Activated T-helper 1 cell treated with Interleukin-2 at 50 U/mL for 16 hours (primary cell): ENCODE data around the gene ZNF718.
"Not testable (repeated sequence)": the region's sequence is repeated elsewhere in the genome, so short reads cannot be mapped to it uniquely, and the experiment has no call there.

ENCODE experiments used
- DNase-seq: peaks from one replicate; pipeline ENCODE4 v3.0.0-alpha.2; 2020; ENCODE audit warnings: low read depth

ZNF718 gene

DNA sequence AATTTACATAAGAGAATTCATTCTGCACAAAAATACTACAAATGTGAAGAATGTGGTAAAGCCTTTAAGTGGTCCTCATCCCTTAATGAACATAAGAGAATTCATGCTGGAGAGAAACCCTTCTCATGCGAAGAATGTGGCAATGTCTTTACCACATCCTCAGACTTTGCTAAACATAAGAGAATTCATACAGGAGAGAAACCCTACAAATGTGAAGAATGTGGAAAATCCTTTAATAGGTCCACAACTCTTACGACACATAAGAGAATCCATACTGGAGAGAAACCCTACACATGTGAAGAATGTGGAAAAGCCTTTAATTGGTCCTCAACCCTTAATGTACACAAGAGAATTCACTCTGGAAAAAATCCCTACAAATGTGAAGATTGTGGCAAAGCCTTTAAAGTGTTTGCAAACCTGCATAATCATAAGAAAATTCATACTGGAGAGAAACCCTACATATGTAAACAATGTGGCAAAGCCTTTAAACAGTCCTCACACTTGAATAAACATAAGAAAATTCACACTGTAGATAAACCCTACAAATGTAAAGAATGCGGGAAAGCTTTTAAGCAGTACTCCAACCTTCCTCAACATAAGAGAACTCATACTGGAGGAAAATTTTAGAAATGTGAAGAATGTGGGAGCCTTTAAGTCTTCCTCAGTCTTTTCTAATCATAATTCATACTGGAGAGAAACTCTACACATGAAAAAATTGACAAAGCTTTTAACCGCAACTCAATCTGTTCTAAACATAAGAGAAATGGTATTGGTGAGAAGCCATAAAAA, 37.4 kb downstream of the ZNF718 start:
- no peak for DNase-seq

DNA sequence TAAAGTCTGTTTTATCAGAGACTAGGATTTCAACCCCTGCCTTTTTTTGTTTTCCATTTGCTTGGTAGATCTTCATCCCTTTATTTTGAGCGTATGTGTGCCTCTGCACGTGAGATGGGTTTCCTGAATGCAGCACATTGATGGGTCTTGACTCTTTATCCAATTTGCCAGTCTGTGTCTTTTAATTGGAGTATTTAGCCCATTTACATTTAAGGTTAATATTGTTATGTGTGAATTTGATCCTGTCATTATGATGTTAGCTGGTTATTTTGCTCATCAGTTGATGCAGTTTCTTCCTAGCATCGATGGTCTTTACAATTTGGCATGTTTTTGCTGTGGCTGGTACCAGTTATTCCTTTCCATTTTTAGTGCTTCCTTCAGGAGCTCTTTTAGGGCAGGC, 45.3 kb downstream of the ZNF718 start:
- not testable (repeated sequence) for DNase-seq

DNA sequence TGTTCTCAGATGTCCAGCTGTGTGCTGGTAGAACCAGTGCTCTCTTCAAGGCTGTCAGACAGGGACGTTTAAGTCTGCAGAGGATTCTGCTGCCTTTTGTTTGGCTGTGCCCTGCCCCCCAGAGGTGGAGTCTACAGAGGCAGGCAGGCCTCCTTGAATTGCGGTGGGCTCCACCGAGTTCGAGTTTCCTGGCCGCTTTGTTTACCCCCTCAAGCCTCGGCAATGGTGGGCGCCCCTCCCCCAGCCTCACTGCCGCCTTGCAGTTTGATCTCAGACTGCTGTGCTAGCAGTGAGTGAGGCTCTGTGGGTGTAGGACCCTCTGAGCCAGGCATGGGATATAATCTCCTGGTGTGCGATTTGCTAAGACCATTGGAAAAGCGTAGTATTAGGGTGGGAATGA, 47.0 kb downstream of the ZNF718 start:
- not testable (repeated sequence) for DNase-seq

DNA sequence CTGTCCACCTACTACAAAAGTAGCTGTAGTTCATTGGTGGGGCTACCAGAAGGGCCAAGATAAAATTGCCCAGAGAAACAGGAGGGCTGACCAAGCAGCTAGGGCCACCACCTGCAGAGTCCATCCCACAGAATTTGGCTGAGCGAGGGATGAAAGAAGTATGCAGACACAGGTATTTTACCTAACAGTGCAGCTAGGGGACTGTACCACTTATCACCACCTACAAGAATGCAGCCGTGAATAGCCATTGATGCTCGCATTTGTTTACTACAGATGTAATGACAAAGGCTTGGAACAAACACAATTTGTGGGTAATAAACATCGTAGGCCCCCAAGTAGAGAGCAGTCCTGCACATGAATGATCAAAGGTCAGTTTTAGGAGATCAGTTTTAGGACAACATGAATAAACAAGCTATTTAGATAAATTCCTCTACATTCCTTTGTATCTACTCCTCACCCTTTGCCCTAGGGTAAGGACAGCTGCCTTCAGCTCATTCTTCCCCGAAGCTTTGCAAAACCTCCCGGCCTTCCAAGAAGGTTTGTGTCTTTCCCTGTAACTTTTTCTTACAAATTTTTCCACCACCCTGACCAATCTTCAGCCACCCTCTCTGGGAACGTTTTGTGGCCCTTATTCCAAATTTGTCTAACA, 49.5 kb downstream of the ZNF718 start:
- no peak for DNase-seq

DNA sequence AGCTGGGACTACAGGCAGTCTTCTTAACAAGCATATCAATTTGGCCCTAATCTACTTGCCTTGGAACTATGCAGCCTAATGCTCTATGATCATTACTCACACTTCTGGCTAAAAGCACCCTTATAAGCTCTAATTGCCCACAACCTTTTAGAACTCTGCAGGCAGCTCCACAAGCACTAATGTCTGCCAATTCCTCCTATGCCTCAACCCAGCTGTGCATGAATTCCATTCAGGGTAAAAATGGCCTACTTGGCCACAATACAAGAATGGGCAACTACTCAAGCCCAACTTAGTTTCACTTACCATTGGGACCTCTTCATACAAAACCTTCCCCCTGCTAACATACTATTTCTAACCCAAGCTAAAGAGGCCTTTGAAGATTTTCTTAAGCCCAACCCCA, 51.7 kb downstream of the ZNF718 start:
- no peak for DNase-seq

DNA sequence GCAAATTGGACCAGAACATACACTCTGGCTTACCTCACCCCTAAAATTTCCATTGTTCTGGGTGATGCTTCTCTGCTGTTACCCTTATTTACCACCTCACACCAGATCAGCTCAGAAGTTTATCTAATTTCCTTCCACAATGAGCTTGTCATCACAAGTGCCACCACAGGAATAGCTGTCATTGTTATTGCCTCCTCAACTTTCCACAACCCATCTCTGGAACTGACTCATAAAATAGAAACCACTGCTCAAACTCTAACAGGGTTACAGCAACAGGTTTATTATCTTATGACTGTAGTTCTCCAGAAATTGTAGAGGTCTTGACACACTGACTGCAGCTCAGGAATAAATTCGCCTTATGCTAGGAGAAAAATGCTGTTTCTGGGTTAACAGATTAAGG, 52.7 kb downstream of the ZNF718 start:
- DNase-seq = no peak

DNA sequence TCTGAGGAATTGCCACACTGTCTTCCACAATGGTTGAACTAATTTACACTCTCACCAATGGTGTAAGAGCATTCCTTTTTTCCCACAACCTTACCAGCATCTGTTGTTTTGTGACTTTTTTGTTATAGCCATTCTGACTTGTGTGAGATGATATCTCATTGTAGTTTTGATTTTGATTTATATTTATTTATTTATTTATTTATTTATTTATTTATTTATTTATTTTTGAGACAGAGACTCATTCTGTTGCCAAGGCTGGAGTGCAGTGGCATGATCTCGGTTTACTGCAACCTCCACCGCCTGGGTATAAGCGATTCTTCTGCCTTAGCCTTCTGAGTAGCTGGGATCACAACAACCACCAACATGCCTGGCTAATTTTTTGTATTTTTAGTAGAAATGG, 57.9 kb downstream of the ZNF718 start:
- DNase-seq = not testable (repeated sequence)

DNA sequence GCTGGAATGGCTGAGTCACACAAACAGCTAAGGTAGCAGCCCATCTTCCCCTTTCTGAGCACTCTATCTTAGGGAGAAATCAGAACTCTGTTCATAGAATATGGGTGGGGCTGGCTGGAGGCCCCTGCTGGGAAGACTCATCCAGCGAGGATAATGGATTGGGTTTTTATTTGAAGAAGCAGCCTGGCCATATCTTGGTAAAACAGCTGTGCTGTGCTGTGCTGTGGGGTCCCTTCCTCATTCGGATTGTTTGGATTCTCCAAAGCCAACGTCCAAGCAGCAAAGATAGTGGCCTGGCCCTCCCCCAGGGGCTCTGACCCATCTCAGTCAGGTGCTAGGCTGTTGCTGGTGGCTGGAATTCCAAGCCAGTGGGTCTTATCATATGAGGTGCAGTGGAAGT, 63.8 kb downstream of the ZNF718 start:
- DNase-seq = no peak

DNA sequence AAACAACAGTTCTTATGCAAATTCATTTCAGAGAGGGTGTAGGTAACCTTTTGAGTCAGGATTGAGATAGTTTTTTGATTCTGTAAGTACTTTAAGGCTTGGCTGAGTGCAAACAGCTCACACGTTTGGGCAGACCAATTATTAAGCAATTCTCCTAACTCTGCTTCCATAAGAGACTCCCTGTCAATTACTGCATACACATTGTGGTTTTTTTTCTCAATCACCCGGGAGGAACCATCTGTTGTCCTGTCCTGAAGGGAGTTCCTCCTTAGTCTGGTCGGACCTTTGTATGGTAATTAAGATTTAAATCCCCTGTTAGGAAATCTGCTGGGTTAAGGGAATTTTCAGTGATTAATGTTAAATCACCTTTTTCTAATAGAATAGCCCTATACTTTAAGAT, 70.9 kb downstream of the ZNF718 start:
- not testable (repeated sequence) for DNase-seq

DNA sequence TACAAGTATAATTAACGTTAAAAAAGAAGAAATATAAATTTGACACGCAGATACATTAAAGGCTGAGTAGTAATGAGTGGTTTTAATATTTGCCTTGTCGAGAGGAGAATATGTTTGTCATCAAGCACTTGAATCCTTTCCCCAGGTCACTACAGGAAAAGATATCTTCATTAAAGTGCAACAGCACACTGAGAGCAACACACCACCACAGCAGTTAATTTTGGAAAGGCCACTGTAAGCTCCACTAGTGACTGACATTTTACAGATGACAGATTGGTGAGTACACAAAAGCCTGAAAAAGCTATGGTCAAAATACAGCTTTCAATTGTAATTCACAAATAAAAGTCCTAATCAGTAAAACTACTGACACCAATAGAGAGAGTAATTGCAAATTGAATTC, 76.6 kb downstream of the ZNF718 start:
- no peak for DNase-seq

DNA sequence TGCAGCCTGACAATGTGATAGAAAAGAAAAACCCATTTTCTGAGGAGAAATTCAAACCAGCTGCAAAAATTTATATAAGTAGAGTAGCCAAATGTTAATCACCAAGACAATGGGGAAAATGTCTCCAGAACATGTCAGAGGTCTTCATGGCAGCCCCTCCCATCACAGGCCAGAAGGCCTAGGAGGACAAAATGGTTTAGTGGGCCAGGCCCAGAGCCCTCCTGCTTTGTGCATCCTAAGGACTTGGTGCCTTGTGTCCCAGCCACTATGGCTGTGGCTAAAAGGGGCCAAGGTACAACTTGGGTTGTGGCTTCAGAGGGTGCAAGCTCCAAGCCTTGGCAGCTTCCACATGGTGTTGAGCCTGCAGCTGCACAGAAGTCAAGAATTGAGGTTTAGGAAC, 78.5 kb downstream of the ZNF718 start:
- DNase-seq = not testable (repeated sequence)

DNA sequence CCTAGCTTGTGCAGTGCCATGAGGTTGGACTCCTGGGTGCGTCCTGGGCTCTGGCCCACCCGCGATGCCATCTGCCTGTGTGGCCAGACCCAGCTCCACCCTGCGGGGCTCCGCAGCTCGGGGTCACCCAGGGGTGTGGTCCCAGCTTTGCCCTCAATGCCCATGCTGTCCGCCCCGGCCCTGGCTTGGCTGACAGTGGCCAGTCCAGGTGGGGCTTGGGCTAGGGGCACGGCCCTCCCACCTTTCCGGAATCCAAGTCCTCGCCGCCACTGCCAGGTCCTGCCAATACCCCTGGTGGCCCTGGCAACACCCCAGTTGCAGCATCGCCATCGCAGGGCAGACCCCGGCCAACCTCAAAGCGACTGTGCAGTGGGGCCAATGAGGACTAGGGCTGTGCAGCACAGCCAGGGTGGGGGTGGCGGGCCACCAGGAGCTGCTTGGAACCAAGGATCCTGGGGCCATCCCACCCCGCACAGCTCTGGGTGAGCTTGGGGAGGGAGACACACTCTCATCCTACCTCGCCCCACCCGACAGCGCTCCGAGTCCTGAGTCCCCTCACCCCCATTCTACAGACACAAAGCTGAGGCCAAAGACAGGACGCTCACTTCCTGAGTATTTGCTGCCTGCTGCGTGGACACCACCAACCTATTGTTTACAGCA, 80.9 kb downstream of the ZNF718 start:
- DNase-seq = no peak

DNA sequence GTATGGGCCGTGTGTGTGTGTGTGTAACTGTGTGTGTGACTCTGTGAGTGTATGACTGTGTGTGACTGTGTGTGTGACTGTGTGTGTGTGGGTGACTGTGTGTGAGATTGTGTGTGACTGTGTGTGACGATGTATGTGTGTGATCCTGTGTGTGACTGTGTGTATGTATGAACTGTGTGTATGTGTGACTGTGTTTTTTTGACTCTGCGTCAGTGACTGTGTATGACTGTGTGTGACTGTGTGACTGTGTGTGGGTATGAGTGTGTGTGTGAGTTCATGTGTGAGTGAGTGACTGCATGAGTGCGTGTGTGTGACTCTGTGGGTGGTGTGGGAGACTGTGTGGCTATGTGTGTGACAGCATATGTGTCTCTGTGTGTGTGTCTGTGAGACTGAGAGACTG, 81.8 kb downstream of the ZNF718 start:
- no peak for DNase-seq

DNA sequence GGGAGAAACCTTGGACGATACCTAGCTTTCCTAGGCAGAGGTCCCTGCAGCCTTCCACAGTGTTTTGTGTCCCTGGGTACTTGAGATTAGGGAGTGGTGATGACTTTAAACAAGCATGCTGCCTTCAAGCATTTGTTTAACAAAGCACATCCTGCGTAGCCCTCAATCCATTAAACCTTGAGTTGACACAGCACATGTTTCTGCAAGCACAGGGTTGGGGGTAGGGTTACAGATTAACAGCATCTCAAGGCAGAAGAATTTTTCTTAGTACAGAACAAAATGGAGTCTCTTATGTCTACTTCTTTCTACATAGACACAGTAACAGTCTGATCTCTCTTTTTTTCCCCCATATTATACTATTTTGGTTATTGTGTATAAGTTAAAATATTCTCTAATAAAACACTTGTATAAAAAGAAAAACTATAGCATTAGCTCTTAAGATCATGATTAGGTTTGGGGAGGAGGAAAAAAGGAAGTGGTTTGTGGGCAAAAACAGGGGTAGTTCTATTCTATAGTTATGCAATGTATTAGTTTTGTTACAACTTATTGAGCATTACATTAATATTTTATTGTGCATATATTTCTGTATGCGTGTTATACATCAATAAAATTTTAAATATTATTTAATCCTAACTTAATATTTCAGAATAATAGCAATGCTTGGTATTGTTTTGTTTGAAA, 84.3 kb downstream of the ZNF718 start:
- DNase-seq = not testable (repeated sequence)

DNA sequence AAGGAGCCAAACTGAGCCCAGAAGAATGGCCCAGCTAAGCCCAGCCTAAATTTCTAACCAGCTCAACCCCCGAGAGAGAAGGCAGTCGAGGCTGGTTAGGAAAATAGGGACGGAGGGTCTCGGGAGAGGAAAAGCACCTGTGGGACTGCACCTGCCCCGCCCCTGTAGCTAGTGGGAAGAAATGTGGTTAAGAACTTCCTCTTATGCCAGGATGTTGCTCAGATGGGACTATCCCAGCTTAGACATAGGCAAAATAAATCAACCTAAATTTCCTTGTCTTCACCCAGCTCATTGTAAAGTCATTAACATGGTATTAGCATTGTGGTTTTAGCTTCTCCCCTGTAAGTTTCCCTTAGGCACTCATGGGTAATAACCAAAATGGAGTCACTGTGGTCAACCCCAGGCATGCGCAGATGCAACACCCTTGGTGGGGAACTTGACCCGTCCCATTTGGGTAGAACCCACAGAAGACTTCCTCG, 86.8 kb downstream of the ZNF718 start:
- no peak for DNase-seq

DNA sequence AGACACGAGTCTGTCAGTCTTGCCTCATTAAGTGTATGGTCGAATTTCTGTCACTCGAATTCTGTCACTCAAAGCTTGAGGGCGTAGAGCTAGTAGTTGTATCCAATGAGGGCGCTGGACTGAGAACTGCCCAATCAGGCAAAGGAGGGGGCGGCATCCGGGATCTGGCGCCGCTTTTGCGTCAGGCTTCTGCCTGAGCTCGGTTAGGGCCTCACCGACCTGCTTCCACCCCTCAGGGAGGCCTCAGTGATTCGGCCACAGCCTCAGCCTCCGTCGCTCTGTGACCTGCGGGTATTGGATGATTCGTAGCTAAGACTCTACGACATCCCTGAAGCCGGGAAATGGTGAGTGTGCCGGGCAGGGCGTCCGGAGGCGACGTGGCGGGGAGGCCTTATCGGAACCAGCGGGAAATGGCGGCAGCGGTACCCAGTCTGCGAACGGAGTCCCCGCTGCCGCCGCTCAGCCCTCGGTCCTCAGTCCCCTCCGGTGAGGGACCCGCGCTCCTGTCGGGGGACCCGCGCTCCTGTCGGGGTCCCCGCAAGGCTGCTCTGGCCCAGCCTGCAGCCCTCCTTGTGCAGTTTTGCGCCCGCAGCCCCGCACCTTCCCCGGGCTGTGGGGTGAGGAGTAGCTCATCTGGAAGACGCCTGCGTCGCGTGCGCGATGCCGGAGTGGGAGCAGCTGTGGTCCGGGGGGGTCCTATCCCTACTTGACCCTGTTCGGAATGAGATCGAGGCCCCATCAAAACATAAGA, 88.3 kb downstream of the ZNF718 start:
- DNase-seq = no peak

DNA sequence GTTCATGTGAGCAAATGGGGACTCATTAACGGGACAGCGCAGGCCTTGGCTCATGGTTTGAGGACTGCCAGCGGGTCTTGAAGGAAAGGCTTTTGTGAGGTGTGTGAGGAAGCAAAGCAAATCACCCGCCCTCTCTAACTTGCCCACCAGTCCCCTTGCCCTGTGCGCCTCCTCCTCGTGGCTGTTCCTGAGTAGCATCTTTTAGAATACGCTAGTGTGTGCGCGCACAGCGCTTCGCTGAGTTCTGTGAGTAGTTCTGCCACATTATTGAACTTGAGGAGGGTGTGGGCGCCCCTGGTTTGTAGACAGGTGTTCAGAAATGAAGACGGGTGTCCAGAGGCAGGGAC, 88.9 kb downstream of the ZNF718 start:
- DNase-seq = not testable (repeated sequence)
